ENCODE data around the gene KBTBD12.
"Not testable (repeated sequence)": the region's sequence is repeated elsewhere in the genome, so short reads cannot be mapped to it uniquely, and the experiment has no call there.

Gene KBTBD12

GRCh38 chr3:127915115-127915936 is at the start of gene KBTBD12:
TSS of gene KBTBD12 (plus strand) at chr3:127915232. CDS start at chr3:127923062, 7,830 bp downstream.
- DNase-seq, result no peak

GRCh38 chr3:127865941-127866340 is 49.1 kb upstream of the KBTBD12 start:
- DNase-seq, result no peak

- no peak for DNase-seq
Observed at GRCh38 chr3:127867412-127867811, 47.6 kb upstream of the KBTBD12 start.

GRCh38 chr3:127867986-127868385 is 47.0 kb upstream of the KBTBD12 start:
- DNase-seq, result no peak

- no peak for DNase-seq
Observed at GRCh38 chr3:127870156-127870555, 44.9 kb upstream of the KBTBD12 start.

GRCh38 chr3:127874097-127874496 is 40.9 kb upstream of the KBTBD12 start:
- not testable (repeated sequence) for DNase-seq

- DNase-seq, result no peak
Observed at GRCh38 chr3:127881586-127881985, 33.4 kb upstream of the KBTBD12 start.

GRCh38 chr3:127884041-127884440 is 31.0 kb upstream of the KBTBD12 start:
- DNase-seq, result no peak

GRCh38 chr3:127886231-127886955 is 28.6 kb upstream of the KBTBD12 start:
- DNase-seq, result no peak

GRCh38 chr3:127886956-127887231 is 28.1 kb upstream of the KBTBD12 start:
- DNase-seq, result no peak

- DNase-seq, result no peak
Observed at GRCh38 chr3:127887321-127887720, 27.7 kb upstream of the KBTBD12 start.

- no peak for DNase-seq
Observed at GRCh38 chr3:127888156-127888555, 26.9 kb upstream of the KBTBD12 start.

GRCh38 chr3:127888564-127889107 is 26.4 kb upstream of the KBTBD12 start:
- no peak for DNase-seq

GRCh38 chr3:127889461-127889863 is 25.6 kb upstream of the KBTBD12 start:
- DNase-seq, result no peak

- DNase-seq, result no peak
Observed at GRCh38 chr3:127889976-127890650, 24.9 kb upstream of the KBTBD12 start.

- DNase-seq, result not testable (repeated sequence)
Observed at GRCh38 chr3:127890651-127891290, 24.3 kb upstream of the KBTBD12 start.

GRCh38 chr3:127894481-127894880 is 20.6 kb upstream of the KBTBD12 start:
- no peak for DNase-seq

- no peak for DNase-seq
Observed at GRCh38 chr3:127899200-127899599, 15.8 kb upstream of the KBTBD12 start.

- DNase-seq, result no peak
Observed at GRCh38 chr3:127899766-127900165, 15.3 kb upstream of the KBTBD12 start.

GRCh38 chr3:127900536-127900935 is 14.5 kb upstream of the KBTBD12 start:
- DNase-seq, result no peak

GRCh38 chr3:127902486-127902885 is 12.5 kb upstream of the KBTBD12 start:
- DNase-seq, result no peak

- no peak for DNase-seq
Observed at GRCh38 chr3:127903611-127904375, 11.2 kb upstream of the KBTBD12 start.

Measured in NCI-H1048 (cell line).